ENCODE measurements around the gene RFX4. TPM values are rescaled to one million over a fixed set of nuclear protein-coding genes. Genes with fewer than 3 reads are reported as not detected.

RFX4 gene
- total and polyA plus RNA-seq, 10 of the 15 experiments (the other 5 are each of a cell fraction or from before 2014, with no cell fraction given), result 0.02 to 0.23 TPM; not detected in 8

GRCh38 chr12:106576848-106577247 lies 6.0 kb upstream of the RFX4 start (continued):
- no peak for TF ChIP-seq CEBPZ (IDR thresholded peaks at IDR 0.05; ENCODE audit: low read depth, low read length)
- TF ChIP-seq YBX1 (IDR thresholded peaks at IDR 0.05), result no peak
- TF ChIP-seq SIN3A (IDR thresholded peaks at IDR 0.05; ENCODE audit: low read depth, low read length), result no peak
- TF ChIP-seq BACH1 (IDR thresholded peaks at IDR 0.05; ENCODE audit: borderline replicate concordance), result no peak
- TF ChIP-seq ZNF207 (IDR thresholded peaks at IDR 0.05; ENCODE audit: borderline replicate concordance), result no peak
- no peak for TF ChIP-seq BMI1 (IDR thresholded peaks at IDR 0.05; ENCODE audit: borderline replicate concordance)
- no peak for TF ChIP-seq KAT2A (conservative IDR thresholded peaks at IDR 0.05; ENCODE audit: control insufficient read depth, low read depth, low read length)
- TF ChIP-seq USF2 (IDR thresholded peaks at IDR 0.05; ENCODE audit: borderline replicate concordance, low read depth, low read length), result no peak

All from GM12878 (cell line).